Bronchial epithelial cell (primary cell): ENCODE measurements around the gene TRRAP. TPM values are rescaled to one million over a fixed set of nuclear protein-coding genes. Genes with fewer than 3 reads are reported as not detected.
A peak's percentile ranks its signal among the peaks of the same experiment; 100 is the strongest.

Source experiments
- DNase-seq: peaks from one replicate; pipeline ENCODE4 v3.0.0-alpha.2; 2010; ENCODE audit warnings: low read depth
- FAIRE-seq: peaks from 2 replicates; lab custom pipeline; 2011; peaks lifted over from hg19 to GRCh38; lab: Jason Lieb, UNC
- H3K27me3 ChIP-seq: 2 replicates; pipeline ENCODE4 v1.5.1; 2011; ENCODE audit warnings: low read length; ENCODE audit not compliant: control insufficient read depth, insufficient read depth
- H3K36me3 ChIP-seq: 2 replicates; pipeline ENCODE4 v1.5.1; 2011; ENCODE audit warnings: low read length; ENCODE audit not compliant: control insufficient read depth, insufficient read depth
- H3K4me3 ChIP-seq: 2 replicates; pipeline ENCODE4 v1.5.1; 2011; ENCODE audit warnings: mild to moderate bottlenecking, low read depth, low read length, control low read depth
- CTCF ChIP-seq: IDR thresholded peaks from 2 replicates; pipeline ENCODE4 v1.5.1; 2011; ENCODE audit warnings: mild to moderate bottlenecking, moderate library complexity, low read length, control low read depth, inconsistent platforms; ENCODE audit not compliant: insufficient read depth, severe bottlenecking
- total RNA-seq: library from RNA; depleted of rRNA; stranded (reverse); fragments of >200 nt; gene quantifications from 2 replicates; pipeline ENCODE4 v1.2.1, GENCODE V29; 2014

TRRAP gene
- total RNA-seq, 1 donor from 2014 or later: 8.2 TPM

GRCh38 chr7:98913612-98914011 is 35.3 kb downstream of the TRRAP start:
- H3K4me3 ChIP-seq: no peak overlapping the region
- FAIRE-seq (no peak), DNase-seq (peak; percentile 5)
- no peak for TF ChIP-seq CTCF
- peaks cover 29% of the 10 kb centered on the region for H3K36me3 ChIP-seq
- no peaks in the 10 kb centered on the region for H3K27me3 ChIP-seq

GRCh38 chr7:98917331-98917730 is 39.0 kb downstream of the TRRAP start:
- no peak for FAIRE-seq
- no peak for DNase-seq
- TF ChIP-seq CTCF: no peak
- no peak overlapping the region for H3K4me3 ChIP-seq
- no peaks in the 10 kb centered on the region for H3K27me3 ChIP-seq
- H3K36me3 ChIP-seq: peaks cover 27% of the 10 kb centered on the region

- Histone ChIP-seq H3K4me3 (no peak overlapping the region), H3K36me3 (peaks cover 23% of the 10 kb centered on the region), H3K27me3 (no peaks in the 10 kb centered on the region)
- no peak for TF ChIP-seq CTCF
- DNase-seq (no peak), FAIRE-seq (no peak)
Measured at GRCh38 chr7:98921608-98922372, 43.5 kb downstream of the TRRAP start.

- no peak for FAIRE-seq
- peaks cover 23% of the 10 kb centered on the region for H3K36me3 ChIP-seq
- H3K4me3 ChIP-seq: no peak overlapping the region
- DNase-seq: peak; percentile 37
- TF ChIP-seq CTCF: no peak
- H3K27me3 ChIP-seq: no peaks in the 10 kb centered on the region
Measured at GRCh38 chr7:98922392-98923187, 44.3 kb downstream of the TRRAP start.

- no peak for FAIRE-seq
- peaks cover 25% of the 10 kb centered on the region for H3K36me3 ChIP-seq
- H3K4me3 ChIP-seq: no peak overlapping the region
- no peaks in the 10 kb centered on the region for H3K27me3 ChIP-seq
- no peak for TF ChIP-seq CTCF
- no peak for DNase-seq
Measured at GRCh38 chr7:98923512-98923911, 45.2 kb downstream of the TRRAP start.
